ENCODE data around the gene UBD.

Gene UBD

GRCh38 chr6:29524444-29525310, 34.9 kb downstream of the UBD start:
- in situ Hi-C loops (cut with MboI; ENCODE audit: low sequenced_read_pairs): no loop called here

- in situ Hi-C loops (cut with MboI; ENCODE audit: low sequenced_read_pairs): no loop called here
These were observed 35.5 kb downstream of the UBD start for GRCh38 chr6:29524044-29524443.

GRCh38 chr6:29522227-29522626, 37.3 kb downstream of the UBD start:
- in situ Hi-C loops (cut with MboI; ENCODE audit: low sequenced_read_pairs): no loop called here

GRCh38 chr6:29521006-29521680, 38.4 kb downstream of the UBD start:
- in situ Hi-C loops (cut with MboI; ENCODE audit: low sequenced_read_pairs): no loop called here

GRCh38 chr6:29520232-29520631, 39.3 kb downstream of the UBD start:
- in situ Hi-C loops (cut with MboI; ENCODE audit: low sequenced_read_pairs): no loop called here

- in situ Hi-C loops (cut with MboI; ENCODE audit: low sequenced_read_pairs): no loop called here
These were observed 40.1 kb downstream of the UBD start for GRCh38 chr6:29519291-29520010.

- in situ Hi-C loops (cut with MboI; ENCODE audit: low sequenced_read_pairs): no loop called here
These were observed 41.6 kb downstream of the UBD start for GRCh38 chr6:29517728-29518440.

GRCh38 chr6:29517245-29517644, 42.3 kb downstream of the UBD start:
- in situ Hi-C loops (cut with MboI; ENCODE audit: low sequenced_read_pairs): no loop called here

GRCh38 chr6:29516108-29516507, 43.4 kb downstream of the UBD start:
- in situ Hi-C loops (cut with MboI; ENCODE audit: low sequenced_read_pairs): no loop called here

GRCh38 chr6:29510746-29511300, 48.7 kb downstream of the UBD start:
- in situ Hi-C loops (cut with MboI; ENCODE audit: low sequenced_read_pairs): no loop called here

GRCh38 chr6:29510202-29510601, 49.3 kb downstream of the UBD start:
- in situ Hi-C loops (cut with MboI; ENCODE audit: low sequenced_read_pairs): no loop called here

GRCh38 chr6:29509711-29510110, 49.8 kb downstream of the UBD start:
- in situ Hi-C loops (cut with MboI; ENCODE audit: low sequenced_read_pairs): no loop called here

- in situ Hi-C loops (cut with MboI; ENCODE audit: low sequenced_read_pairs): no loop called here
These were observed 50.3 kb downstream of the UBD start for GRCh38 chr6:29509239-29509638.

- in situ Hi-C loops (cut with MboI; ENCODE audit: low sequenced_read_pairs): no loop called here
These were observed 52.2 kb downstream of the UBD start for GRCh38 chr6:29507319-29507718.

GRCh38 chr6:29506446-29507067, 53.0 kb downstream of the UBD start:
- in situ Hi-C loops (cut with MboI; ENCODE audit: low sequenced_read_pairs): no loop called here

GRCh38 chr6:29505808-29506207, 53.7 kb downstream of the UBD start:
- in situ Hi-C loops (cut with MboI; ENCODE audit: low sequenced_read_pairs): no loop called here

Measured in HL-60/S4 (cell line).